Vagina (tissue), 2 donors: Measurements from ENCODE around the gene TTYH1. TPM values are rescaled to one million over a fixed set of nuclear protein-coding genes. Genes with fewer than 3 reads are reported as not detected.

Experiments used
- DNase-seq, 2 donors: peaks; one replicate each; pipeline ENCODE4 v3.0.0-alpha.2; 2017; ENCODE audit errors: extremely low spot score in 2 of 2
- H3K27ac ChIP-seq: fragments of 200-600 bp; sonication (generic); one replicate; pipeline ENCODE4 v1.5.1; 2019
- H3K27me3 ChIP-seq: fragments of 200-600 bp; sonication (generic); one replicate; pipeline ENCODE4 v1.5.1; 2019
- H3K36me3 ChIP-seq, 2 donors: fragments of 200-600 bp; sonication (generic); one replicate each; pipeline ENCODE4 v1.5.1; 2017 to 2019
- H3K4me1 ChIP-seq: fragments of 200-600 bp; sonication (generic); one replicate; pipeline ENCODE4 v1.5.1; 2019
- H3K4me3 ChIP-seq, 2 donors: fragments of 200-600 bp; sonication (generic); 1 replicate in 1 of 2; 2 replicates in 1 of 2; pipeline ENCODE4 v1.5.1; 2016 to 2019
- H3K9me3 ChIP-seq: fragments of 200-600 bp; sonication (generic); one replicate; pipeline ENCODE4 v1.5.1; 2019
- POLR2A ChIP-seq, 2 donors: fragments of 450-650 bp; IDR thresholded peaks; one replicate each; pipeline ENCODE4 v1.6.1; 2017; ENCODE audit warnings: antibody characterized with exemption in 2 of 2, mild to moderate bottlenecking in 2 of 2, moderate library complexity in 2 of 2
- POLR2AphosphoS5 ChIP-seq, 2 donors: sonication (generic); formaldehyde crosslinking; IDR thresholded peaks; one replicate each; pipeline ENCODE4 v1.9.0; 2017; ENCODE audit warnings: antibody characterized with exemption in 2 of 2, mild to moderate bottlenecking in 2 of 2, low read depth in 1 of 2; ENCODE audit not compliant: insufficient read depth in 1 of 2
- intact Hi-C: fragments of 100-400 bp; cut with DNase I; formaldehyde crosslinking; loops from one replicate; pipeline ENCODE4 v1.15.1; 2023
- small RNA-seq: library from RNA; depleted of rRNA; stranded (forward); fragments of <200 nt; gene quantifications from one replicate; pipeline ENCODE3, GENCODE V24; 2016
- total RNA-seq: library from RNA; depleted of rRNA; stranded (reverse); fragments of >200 nt; gene quantifications from one replicate; pipeline ENCODE4 v1.2.3, GENCODE V29; 2016
- TF ChIP-seq, protein P1 (sequence below), 3 experiments: fragments of 450-650 bp in 2 of 3; fragments of 200-600 bp in 1 of 3; sonication (generic) in 1 of 3; IDR thresholded peaks; one replicate each; pipeline ENCODE4 v1.5.1; 2017 to 2019; ENCODE audit warnings: antibody characterized with exemption in 3 of 3, mild to moderate bottlenecking in 2 of 3, moderate library complexity in 2 of 3

Gene TTYH1
- total RNA-seq, 1 donor from 2014 or later: 5.9 TPM

DNA sequence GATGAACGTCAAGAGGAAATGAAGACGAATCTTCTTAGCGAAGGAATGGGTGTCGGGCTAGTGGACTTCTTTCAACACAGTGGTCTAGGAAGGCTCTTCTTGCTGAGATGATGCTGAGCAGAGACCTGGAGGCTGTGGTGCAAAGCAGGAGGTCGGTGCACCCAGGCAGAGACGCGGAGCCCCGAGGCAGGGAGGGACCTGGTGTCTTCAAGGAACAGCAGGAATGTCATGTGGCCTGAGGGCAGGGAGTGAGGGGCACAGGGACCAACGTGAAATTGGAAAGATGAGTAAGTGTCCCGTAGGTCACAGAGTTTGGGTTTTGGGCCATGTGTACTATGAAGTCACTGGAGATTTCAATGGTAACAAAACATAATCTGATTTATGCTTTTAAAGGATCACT lies 69.2 kb downstream of the TTYH1 start:
- Histone ChIP-seq H3K9me3 (no peaks in the 10 kb centered on the region), H3K4me3 (no peak overlapping the region), H3K27ac (no peak overlapping the region), H3K36me3 (no peaks in the 10 kb centered on the region), H3K27me3 (no peaks in the 10 kb centered on the region), H3K4me1 (no peaks in the 10 kb centered on the region)
- TF ChIP-seq, protein P1, sequence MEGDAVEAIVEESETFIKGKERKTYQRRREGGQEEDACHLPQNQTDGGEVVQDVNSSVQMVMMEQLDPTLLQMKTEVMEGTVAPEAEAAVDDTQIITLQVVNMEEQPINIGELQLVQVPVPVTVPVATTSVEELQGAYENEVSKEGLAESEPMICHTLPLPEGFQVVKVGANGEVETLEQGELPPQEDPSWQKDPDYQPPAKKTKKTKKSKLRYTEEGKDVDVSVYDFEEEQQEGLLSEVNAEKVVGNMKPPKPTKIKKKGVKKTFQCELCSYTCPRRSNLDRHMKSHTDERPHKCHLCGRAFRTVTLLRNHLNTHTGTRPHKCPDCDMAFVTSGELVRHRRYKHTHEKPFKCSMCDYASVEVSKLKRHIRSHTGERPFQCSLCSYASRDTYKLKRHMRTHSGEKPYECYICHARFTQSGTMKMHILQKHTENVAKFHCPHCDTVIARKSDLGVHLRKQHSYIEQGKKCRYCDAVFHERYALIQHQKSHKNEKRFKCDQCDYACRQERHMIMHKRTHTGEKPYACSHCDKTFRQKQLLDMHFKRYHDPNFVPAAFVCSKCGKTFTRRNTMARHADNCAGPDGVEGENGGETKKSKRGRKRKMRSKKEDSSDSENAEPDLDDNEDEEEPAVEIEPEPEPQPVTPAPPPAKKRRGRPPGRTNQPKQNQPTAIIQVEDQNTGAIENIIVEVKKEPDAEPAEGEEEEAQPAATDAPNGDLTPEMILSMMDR (IDR thresholded peaks at IDR 0.05): no peak
- TF ChIP-seq POLR2AphosphoS5 (IDR thresholded peaks at IDR 0.05; ENCODE audit: insufficient read depth in 1 of 2, low read depth in 1 of 2): no peak
- no peak for TF ChIP-seq POLR2A (IDR thresholded peaks at IDR 0.05)
- no peak for DNase-seq
- intact Hi-C loops: loop anchor here (10.0 kb wide), 1 partner anchor 180 kb away; the partner anchor contains the start of gene LILRB4

DNA sequence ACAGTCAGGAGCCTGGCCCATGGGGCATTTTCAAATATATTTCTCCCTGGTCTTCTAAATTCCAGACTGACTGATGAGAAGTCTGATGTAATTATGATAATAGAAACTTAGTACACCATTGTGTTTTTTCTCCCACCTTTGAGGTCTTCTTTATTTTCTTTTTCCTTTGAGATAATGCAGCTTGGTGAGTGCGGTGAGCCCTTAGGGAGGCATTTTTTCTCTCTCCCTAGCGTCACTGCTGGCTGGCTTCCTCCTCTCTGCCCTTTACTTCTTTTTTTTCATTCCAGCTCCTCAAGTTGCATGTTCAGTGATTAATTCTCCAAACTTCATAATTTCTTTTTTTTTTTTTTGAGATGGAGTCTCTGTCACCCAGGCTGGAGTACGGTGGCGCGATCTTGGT lies 70.6 kb downstream of the TTYH1 start:
- H3K9me3 ChIP-seq: no peaks in the 10 kb centered on the region
- no peak overlapping the region for H3K4me3 ChIP-seq
- no peaks in the 10 kb centered on the region for H3K36me3 ChIP-seq
- H3K27ac ChIP-seq: no peak overlapping the region
- no peak for DNase-seq
- intact Hi-C loops: loop anchor here (10.0 kb wide), 1 partner anchor 179 kb away; the partner anchor contains the start of gene LILRB4
- no peaks in the 10 kb centered on the region for H3K4me1 ChIP-seq
- H3K27me3 ChIP-seq: no peaks in the 10 kb centered on the region
- TF ChIP-seq POLR2A (IDR thresholded peaks at IDR 0.05): no peak
- no peak for TF ChIP-seq POLR2AphosphoS5 (IDR thresholded peaks at IDR 0.05; ENCODE audit: insufficient read depth in 1 of 2, low read depth in 1 of 2)
- TF ChIP-seq, protein P1 (IDR thresholded peaks at IDR 0.05): no peak

Small RNA genes lying within 50 kb of the gene (small RNA-seq; reads per million reads assigned to genes)
- gene AC245884.3: not detected

Other genes starting within 250 kb of the TTYH1 start
- 22.3 TPM for gene TMC4, start 242.3 kb upstream of the TTYH1 start, total RNA-seq
- 76.6 TPM for gene MBOAT7, start 225.9 kb upstream of the TTYH1 start, total RNA-seq
- 52.3 TPM for gene TSEN34, start 224.2 kb upstream of the TTYH1 start, total RNA-seq
- gene RPS9, start 214.6 kb upstream of the TTYH1 start, total RNA-seq: 1,892 TPM
- 20.4 TPM for gene LILRB3, start 192.5 kb upstream of the TTYH1 start, total RNA-seq
- 1.5 TPM for gene LILRA6, start 172.7 kb upstream of the TTYH1 start, total RNA-seq
- 12.3 TPM for gene LILRB5, start 158.2 kb upstream of the TTYH1 start, total RNA-seq
- 2.0 TPM for gene LILRB2, start 134.4 kb upstream of the TTYH1 start, total RNA-seq
- gene LILRA5, start 102.3 kb upstream of the TTYH1 start, total RNA-seq: 2.9 TPM
- gene LILRA4, start 76.3 kb upstream of the TTYH1 start, total RNA-seq: not detected
- 8.8 TPM for gene LAIR1, start 50.5 kb upstream of the TTYH1 start, total RNA-seq
- 129 TPM for gene LENG8, start 33.7 kb downstream of the TTYH1 start, total RNA-seq
- gene LENG9, start 48.3 kb downstream of the TTYH1 start, total RNA-seq: 10.3 TPM
- gene CDC42EP5, start 57.8 kb downstream of the TTYH1 start, total RNA-seq: 33.4 TPM
- gene LAIR2, start 87.4 kb downstream of the TTYH1 start, total RNA-seq: not detected
- not detected for gene LILRA2, start 158.3 kb downstream of the TTYH1 start, total RNA-seq
- gene LILRA1, start 178.2 kb downstream of the TTYH1 start, total RNA-seq: 1.7 TPM
- gene LILRB1, start 215.0 kb downstream of the TTYH1 start, total RNA-seq: 2.2 TPM
- 2.9 TPM for gene LILRB4, start 247.5 kb downstream of the TTYH1 start, total RNA-seq